GM19023 (cell line): ENCODE data around the gene GSTA2.
"Not testable (repeated sequence)": the region's sequence is repeated elsewhere in the genome, so short reads cannot be mapped to it uniquely, and the experiment has no call there.

ENCODE experiments used
- ATAC-seq: cut with Tn5 transposase; IDR thresholded peaks from one replicate; pipeline ENCODE4 v1.9.1; 2021; ENCODE audit warnings: mild to moderate bottlenecking, moderate library complexity; ENCODE audit not compliant: unreplicated experiment

The GSTA2 gene

DNA sequence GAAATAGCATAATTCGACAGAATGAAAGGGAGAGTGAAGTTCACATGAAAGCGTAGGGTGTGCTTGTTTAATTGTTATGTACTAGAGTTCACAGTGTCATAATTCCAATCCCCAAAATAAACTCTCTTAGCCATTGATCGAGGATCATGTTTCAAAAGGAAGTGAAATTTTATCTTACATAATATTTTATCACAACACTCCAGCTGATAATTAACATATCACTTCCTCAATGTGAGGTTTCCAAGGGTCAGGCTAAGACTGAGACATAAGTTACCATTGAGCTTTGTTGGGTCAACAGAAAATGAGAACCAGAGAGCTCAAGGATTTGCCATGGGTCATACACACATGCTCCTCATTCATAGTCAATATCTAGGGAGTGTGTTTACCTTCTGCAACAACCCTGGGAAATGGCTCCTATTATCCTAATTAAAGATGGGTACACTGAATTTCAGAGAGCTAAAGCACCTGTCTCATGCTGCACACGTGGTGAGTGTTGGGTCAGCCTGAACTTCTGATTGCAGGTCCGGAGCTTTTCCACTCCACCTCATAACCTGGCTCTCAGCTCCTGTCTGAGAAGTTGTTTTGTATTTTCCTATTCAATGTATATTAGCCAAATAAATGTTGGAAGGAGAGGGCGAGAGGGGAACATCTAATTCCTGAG is 3.0 kb downstream of the GSTA2 start:
- no peak for ATAC-seq

DNA sequence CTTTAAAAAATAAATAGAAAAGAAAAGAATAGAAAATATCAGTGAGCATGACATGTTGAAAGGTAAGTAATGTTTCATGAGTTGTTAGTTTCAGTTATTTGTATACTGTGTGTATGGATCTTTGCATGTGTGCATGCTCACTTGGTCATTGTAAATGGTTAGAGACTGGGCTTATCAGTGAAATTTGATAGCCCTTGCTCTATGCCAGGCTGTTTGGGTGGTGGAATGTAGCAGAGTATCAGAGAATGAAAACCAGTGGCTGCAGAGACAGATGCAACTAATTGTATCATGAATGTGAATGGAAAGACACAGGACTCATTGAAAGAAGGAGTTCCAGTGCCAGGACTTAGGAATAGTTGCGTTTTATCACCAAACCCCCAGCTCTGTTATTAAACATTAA is 4.2 kb downstream of the GSTA2 start:
- no peak for ATAC-seq

- not testable (repeated sequence) for ATAC-seq
Measured at GRCh38 chr6:52757651-52758338, 5.5 kb downstream of the GSTA2 start.

DNA sequence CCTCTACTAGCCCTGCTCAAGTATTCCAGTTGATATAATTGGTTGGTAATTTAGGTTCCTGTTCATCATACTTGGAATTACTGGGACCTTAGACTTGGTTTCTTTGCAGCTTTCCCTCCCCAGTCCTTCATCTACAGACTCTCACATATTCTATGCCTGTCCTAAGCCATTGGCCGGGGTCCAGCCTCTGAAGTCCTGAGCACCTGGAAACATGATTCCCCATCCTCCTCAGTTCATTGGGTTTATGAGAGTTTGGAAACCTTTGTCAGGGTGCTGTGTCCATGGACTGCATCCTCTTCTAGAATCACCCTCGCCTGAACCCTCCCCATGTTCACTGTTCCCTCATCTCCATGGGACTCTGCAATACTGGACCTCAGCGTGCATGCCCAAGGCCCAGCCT is 8.8 kb downstream of the GSTA2 start:
- ATAC-seq, result no peak

- not testable (repeated sequence) for ATAC-seq
Measured at GRCh38 chr6:52753137-52753536, 10.1 kb downstream of the GSTA2 start.

GRCh38 chr6:52752310-52752709 is 11.0 kb downstream of the GSTA2 start:
- ATAC-seq, result no peak

DNA sequence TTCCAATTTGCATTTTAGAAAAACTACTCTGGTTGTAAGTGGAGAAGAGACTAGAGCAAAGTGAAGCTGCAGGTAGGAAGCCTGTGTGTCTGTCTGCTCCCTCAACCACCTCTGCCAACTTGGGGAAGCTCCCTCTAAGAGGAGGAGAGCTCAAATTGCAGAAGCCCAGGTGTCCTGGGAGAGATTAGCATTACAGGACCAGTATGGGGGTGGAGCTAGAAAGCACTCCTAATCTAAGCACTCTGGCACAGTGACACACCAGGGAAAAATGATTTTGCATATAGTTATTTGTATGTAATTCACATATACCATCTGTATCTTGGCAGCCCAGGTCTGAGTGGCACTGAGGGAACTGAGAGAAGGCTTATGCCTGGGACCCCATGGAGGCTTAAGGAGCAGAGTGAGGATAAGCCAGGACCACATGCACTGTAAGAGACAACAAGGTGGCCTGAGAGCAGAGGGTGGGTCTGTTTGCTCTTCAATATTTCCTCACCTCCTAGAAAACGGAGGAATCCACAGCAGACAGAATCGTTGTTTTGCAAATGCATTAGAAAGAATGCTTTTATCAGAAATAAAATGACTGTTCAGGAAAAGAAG is 13.6 kb downstream of the GSTA2 start:
- ATAC-seq, result no peak

GRCh38 chr6:52747301-52747700 is 16.0 kb downstream of the GSTA2 start:
- not testable (repeated sequence) for ATAC-seq

DNA sequence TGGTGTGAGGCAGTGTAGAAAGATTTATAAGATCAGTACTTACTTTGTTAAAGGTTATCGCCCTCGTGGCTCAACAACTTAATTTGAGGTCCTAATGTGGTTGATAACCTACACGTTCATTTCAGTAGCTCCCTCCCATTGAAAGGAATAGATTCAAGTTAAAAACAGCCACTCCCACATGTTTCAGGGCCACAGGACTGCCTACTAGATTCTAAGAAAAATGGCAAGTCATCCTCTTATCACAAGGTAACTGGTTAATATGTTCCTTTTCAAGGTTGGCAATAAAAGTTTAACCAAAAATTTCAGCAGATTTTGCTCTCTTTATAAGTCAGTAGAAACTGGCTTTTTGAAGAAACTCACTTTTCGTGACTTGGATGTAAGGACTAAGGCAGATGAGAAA is 17.1 kb downstream of the GSTA2 start:
- ATAC-seq, result no peak

DNA sequence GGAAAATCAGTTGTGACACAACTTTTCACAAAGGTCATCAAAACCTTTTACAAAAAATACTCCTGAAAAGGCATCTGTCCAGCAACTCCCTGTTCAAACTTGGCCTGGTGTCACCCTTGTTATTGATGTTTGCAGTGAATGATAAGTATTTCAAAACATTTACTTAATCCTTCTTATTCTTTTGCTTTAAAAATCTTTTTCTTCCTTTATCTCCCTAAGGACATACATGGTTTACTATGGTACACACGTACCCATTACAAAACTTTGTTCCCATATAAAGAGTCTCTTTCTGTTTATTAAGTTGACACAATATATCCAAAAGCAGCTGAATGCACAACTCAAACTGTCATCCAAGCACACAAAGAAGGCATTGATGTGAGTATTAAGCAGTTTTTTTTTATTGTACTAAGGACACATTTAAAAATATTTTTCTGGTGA is 17.5 kb downstream of the GSTA2 start:
- no peak for ATAC-seq

DNA sequence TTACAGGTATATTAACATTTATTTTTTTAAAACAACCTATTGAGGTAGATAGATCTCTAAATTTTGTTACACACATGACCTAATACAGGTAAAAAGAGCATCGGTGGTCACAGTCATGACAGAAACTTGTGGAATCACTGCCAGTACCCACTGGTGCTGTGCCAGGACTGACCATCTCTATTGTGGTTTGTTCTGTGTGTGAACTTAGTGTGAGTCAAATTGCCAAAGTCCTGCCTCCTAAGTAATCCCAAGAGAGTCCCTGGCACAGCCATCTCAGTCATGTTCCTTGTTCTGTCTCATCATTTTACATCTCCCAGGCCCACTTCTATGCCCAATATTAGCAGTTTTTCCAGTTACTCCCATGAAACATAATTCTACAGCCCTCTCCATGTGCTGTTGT is 21.4 kb downstream of the GSTA2 start:
- ATAC-seq, result no peak

GRCh38 chr6:52739627-52740026 is 23.6 kb downstream of the GSTA2 start:
- ATAC-seq, result no peak

DNA sequence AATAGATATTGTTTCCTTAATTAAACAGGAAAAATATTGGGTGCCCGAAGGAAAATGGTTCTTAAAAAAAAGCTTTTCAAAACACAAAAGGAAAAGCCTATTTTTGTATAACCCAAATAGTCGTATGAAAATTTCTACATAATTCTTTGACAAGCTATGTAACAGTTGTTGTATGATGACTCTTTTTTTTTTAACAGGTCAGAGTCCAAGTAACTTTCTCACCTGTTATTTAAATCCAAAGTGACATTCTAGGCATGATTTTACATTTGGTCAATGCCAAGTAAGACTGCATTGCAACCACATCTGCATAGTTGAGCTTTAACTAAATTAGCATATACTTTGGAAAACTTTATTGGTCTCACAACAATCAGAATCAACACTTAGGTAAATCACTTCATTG is 24.1 kb downstream of the GSTA2 start:
- no peak for ATAC-seq

DNA sequence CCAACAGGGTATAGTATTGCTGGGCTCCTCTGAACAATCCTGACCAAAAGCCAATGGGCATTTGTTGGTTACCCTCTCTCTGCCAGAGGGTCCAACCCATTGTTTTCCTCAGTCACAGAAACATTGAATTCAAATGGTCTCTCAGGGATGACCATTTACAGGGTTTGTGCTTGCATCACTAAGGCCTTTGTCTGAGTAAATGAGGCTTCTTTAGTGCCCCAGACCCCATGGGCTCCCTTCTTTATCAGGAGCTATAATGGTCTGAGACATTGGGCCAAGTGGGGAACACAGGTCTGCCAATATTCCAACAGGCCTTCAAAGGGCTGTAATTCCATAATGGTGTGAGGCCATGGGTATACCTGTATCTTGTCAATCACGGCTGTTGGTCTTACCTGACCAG is 27.1 kb downstream of the GSTA2 start:
- ATAC-seq, result no peak

DNA sequence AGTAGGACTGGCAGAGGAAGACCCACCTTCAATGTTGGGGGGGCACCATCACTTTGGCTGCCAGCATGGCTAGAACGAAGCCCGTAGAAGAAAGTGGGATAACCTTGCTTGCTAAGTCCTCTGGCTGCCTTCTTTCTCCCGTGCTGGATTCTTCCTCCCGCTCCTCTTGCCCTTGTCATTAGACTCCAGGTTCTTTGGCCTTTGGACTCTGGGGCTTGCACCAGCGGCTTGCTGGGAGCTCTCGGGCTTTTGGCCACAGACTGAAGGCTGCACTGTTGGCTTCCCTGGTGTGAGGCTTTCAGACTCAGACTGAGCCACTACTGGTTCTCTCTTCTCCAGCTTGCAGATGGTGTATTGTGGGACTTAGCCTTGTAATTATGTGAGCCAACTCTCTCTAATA is 28.2 kb downstream of the GSTA2 start:
- ATAC-seq, result no peak

DNA sequence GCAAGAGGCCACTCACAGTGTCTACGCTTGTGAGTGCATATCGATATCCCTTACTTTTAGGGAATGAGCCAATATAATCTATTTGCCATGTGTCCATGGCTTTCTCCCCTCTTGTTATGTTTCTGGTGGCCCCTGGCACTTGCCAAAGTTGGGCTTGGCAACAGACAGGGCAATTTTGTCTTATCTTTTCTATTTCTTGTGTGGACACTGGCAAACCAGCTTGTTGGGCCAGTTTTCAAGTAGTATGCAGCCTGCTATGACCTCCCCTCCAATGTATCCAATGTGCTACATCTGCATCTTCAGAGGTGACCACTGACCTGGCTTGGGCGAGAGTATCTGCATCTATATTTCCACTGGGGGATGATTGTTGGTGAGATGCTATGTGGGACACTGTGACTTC is 29.2 kb downstream of the GSTA2 start:
- no peak for ATAC-seq

- no peak for ATAC-seq
Measured at GRCh38 chr6:52733172-52733571, 30.1 kb downstream of the GSTA2 start.

- ATAC-seq, result no peak
Measured at GRCh38 chr6:52731719-52732118, 31.6 kb downstream of the GSTA2 start.

DNA sequence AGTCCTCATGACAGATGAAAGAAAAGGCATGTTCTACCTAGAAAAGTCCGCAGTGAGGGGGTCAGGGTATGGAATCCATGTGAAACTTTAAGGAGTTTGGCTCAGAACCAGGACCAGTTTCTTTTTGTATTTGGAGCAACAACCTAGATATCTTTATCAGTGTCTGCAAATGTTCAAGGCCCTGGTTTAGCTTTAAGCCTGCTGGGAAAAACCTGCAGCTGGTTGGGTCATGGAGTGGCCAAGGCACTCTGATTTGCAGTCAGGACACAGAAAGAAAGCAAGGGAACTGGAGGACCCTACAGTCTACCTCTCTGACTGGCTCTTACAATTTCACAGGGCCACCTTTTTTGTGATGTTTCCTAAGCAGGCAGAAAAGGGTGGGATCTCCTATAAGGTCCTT is 33.7 kb downstream of the GSTA2 start:
- no peak for ATAC-seq

DNA sequence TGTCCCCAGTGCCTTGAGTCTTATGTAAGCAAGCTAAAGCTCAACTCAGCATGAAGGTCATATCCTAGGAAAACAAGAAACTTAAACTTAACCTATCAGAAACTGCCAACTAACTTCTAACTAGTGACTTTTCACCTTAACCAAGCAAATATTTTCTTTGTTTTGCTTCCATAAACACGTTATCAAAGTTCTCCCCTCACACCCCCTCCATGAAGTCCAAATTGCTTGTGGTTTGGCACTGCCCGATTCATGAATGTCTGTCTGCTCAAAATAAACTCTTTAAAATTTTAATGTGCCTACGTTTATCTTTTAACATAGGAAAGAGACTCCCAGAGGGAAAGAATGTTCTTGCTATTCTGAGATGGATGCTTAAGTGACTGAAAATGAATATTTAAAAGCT is 34.9 kb downstream of the GSTA2 start:
- no peak for ATAC-seq

GRCh38 chr6:52727908-52728307 is 35.4 kb downstream of the GSTA2 start:
- ATAC-seq, result no peak
